ENCODE data around the gene JPH2.

The JPH2 gene

GRCh38 chr20:44222633-44223368 lies 35.8 kb upstream of the JPH2 start:
- Histone ChIP-seq H3K27ac (ENCODE audit: low read depth, low read length) (no peak overlapping the region), H3K9ac (ENCODE audit: low read length) (no peak overlapping the region), H3K36me3 (ENCODE audit: control insufficient read depth, insufficient read depth, low read length) (no peaks in the 10 kb centered on the region), H3K9me3 (ENCODE audit: control insufficient read depth, insufficient read depth, low read depth, low read length) (no peaks in the 10 kb centered on the region), H3K27me3 (ENCODE audit: control insufficient read depth, insufficient read depth, low read length) (no peaks in the 10 kb centered on the region), H3K4me3 (ENCODE audit: low read depth, low read length) (no peak overlapping the region), H3K4me1 (ENCODE audit: control insufficient read depth, insufficient read depth, low read length) (peaks cover 6% of the 10 kb centered on the region; the same call in 1 of the 2 replicates)

- Histone ChIP-seq H3K4me1 (ENCODE audit: control insufficient read depth, insufficient read depth, low read length) (peaks cover 6% of the 10 kb centered on the region; the same call in 1 of the 2 replicates), H3K27ac (ENCODE audit: low read depth, low read length) (no peak overlapping the region), H3K27me3 (ENCODE audit: control insufficient read depth, insufficient read depth, low read length) (no peaks in the 10 kb centered on the region), H3K36me3 (ENCODE audit: control insufficient read depth, insufficient read depth, low read length) (no peaks in the 10 kb centered on the region), H3K9me3 (ENCODE audit: control insufficient read depth, insufficient read depth, low read depth, low read length) (no peaks in the 10 kb centered on the region), H3K4me3 (ENCODE audit: low read depth, low read length) (no peak overlapping the region), H3K9ac (ENCODE audit: low read length) (no peak overlapping the region)
Measured at GRCh38 chr20:44222027-44222426, 35.0 kb upstream of the JPH2 start.

GRCh38 chr20:44221368-44221954 lies 34.5 kb upstream of the JPH2 start:
- Histone ChIP-seq H3K27ac (ENCODE audit: low read depth, low read length) (no peak overlapping the region), H3K9ac (ENCODE audit: low read length) (no peak overlapping the region), H3K9me3 (ENCODE audit: control insufficient read depth, insufficient read depth, low read depth, low read length) (no peaks in the 10 kb centered on the region), H3K4me3 (ENCODE audit: low read depth, low read length) (no peak overlapping the region), H3K27me3 (ENCODE audit: control insufficient read depth, insufficient read depth, low read length) (no peaks in the 10 kb centered on the region), H3K36me3 (ENCODE audit: control insufficient read depth, insufficient read depth, low read length) (no peaks in the 10 kb centered on the region), H3K4me1 (ENCODE audit: control insufficient read depth, insufficient read depth, low read length) (peaks cover 6% of the 10 kb centered on the region; the same call in 1 of the 2 replicates)

- no peaks in the 10 kb centered on the region for H3K36me3 ChIP-seq (ENCODE audit: control insufficient read depth, insufficient read depth, low read length)
- no peaks in the 10 kb centered on the region for H3K27me3 ChIP-seq (ENCODE audit: control insufficient read depth, insufficient read depth, low read length)
- H3K4me3 ChIP-seq (ENCODE audit: low read depth, low read length), result no peak overlapping the region
- peaks cover 6% of the 10 kb centered on the region; the same call in 1 of the 2 replicates for H3K4me1 ChIP-seq (ENCODE audit: control insufficient read depth, insufficient read depth, low read length)
- no peaks in the 10 kb centered on the region for H3K9me3 ChIP-seq (ENCODE audit: control insufficient read depth, insufficient read depth, low read depth, low read length)
- no peak overlapping the region for H3K27ac ChIP-seq (ENCODE audit: low read depth, low read length)
- H3K9ac ChIP-seq (ENCODE audit: low read length), result peak overlapping the region; percentile 32
Measured at GRCh38 chr20:44219791-44220190, 32.8 kb upstream of the JPH2 start.

- H3K36me3 ChIP-seq (ENCODE audit: control insufficient read depth, insufficient read depth, low read length), result no peaks in the 10 kb centered on the region
- H3K9ac ChIP-seq (ENCODE audit: low read length), result peak overlapping the region; percentile 32
- H3K27ac ChIP-seq (ENCODE audit: low read depth, low read length), result no peak overlapping the region
- no peaks in the 10 kb centered on the region for H3K27me3 ChIP-seq (ENCODE audit: control insufficient read depth, insufficient read depth, low read length)
- H3K4me3 ChIP-seq (ENCODE audit: low read depth, low read length), result no peak overlapping the region
- peaks cover 6% of the 10 kb centered on the region; the same call in 1 of the 2 replicates for H3K4me1 ChIP-seq (ENCODE audit: control insufficient read depth, insufficient read depth, low read length)
- H3K9me3 ChIP-seq (ENCODE audit: control insufficient read depth, insufficient read depth, low read depth, low read length), result no peaks in the 10 kb centered on the region
Measured at GRCh38 chr20:44219170-44219730, 32.3 kb upstream of the JPH2 start.

- no peak overlapping the region for H3K27ac ChIP-seq (ENCODE audit: low read depth, low read length)
- H3K36me3 ChIP-seq (ENCODE audit: control insufficient read depth, insufficient read depth, low read length), result no peaks in the 10 kb centered on the region
- no peaks in the 10 kb centered on the region for H3K27me3 ChIP-seq (ENCODE audit: control insufficient read depth, insufficient read depth, low read length)
- no peaks in the 10 kb centered on the region for H3K9me3 ChIP-seq (ENCODE audit: control insufficient read depth, insufficient read depth, low read depth, low read length)
- no peak overlapping the region for H3K4me3 ChIP-seq (ENCODE audit: low read depth, low read length)
- H3K4me1 ChIP-seq (ENCODE audit: control insufficient read depth, insufficient read depth, low read length), result peaks cover 6% of the 10 kb centered on the region; the same call in 1 of the 2 replicates
- no peak overlapping the region for H3K9ac ChIP-seq (ENCODE audit: low read length)
Measured at GRCh38 chr20:44218446-44218845, 31.5 kb upstream of the JPH2 start.

- peaks cover 6% of the 10 kb centered on the region; the same call in 1 of the 2 replicates for H3K4me1 ChIP-seq (ENCODE audit: control insufficient read depth, insufficient read depth, low read length)
- H3K4me3 ChIP-seq (ENCODE audit: low read depth, low read length), result no peak overlapping the region
- no peak overlapping the region for H3K27ac ChIP-seq (ENCODE audit: low read depth, low read length)
- H3K36me3 ChIP-seq (ENCODE audit: control insufficient read depth, insufficient read depth, low read length), result no peaks in the 10 kb centered on the region
- H3K9me3 ChIP-seq (ENCODE audit: control insufficient read depth, insufficient read depth, low read depth, low read length), result no peaks in the 10 kb centered on the region
- H3K27me3 ChIP-seq (ENCODE audit: control insufficient read depth, insufficient read depth, low read length), result no peaks in the 10 kb centered on the region
- no peak overlapping the region for H3K9ac ChIP-seq (ENCODE audit: low read length)
Measured at GRCh38 chr20:44217342-44218092, 30.5 kb upstream of the JPH2 start.

GRCh38 chr20:44215125-44215524 lies 28.1 kb upstream of the JPH2 start:
- Histone ChIP-seq H3K27ac (ENCODE audit: low read depth, low read length) (no peak overlapping the region), H3K4me3 (ENCODE audit: low read depth, low read length) (no peak overlapping the region), H3K27me3 (ENCODE audit: control insufficient read depth, insufficient read depth, low read length) (no peaks in the 10 kb centered on the region), H3K4me1 (ENCODE audit: control insufficient read depth, insufficient read depth, low read length) (peaks cover 12% of the 10 kb centered on the region), H3K36me3 (ENCODE audit: control insufficient read depth, insufficient read depth, low read length) (no peaks in the 10 kb centered on the region), H3K9me3 (ENCODE audit: control insufficient read depth, insufficient read depth, low read depth, low read length) (no peaks in the 10 kb centered on the region), H3K9ac (ENCODE audit: low read length) (no peak overlapping the region)

GRCh38 chr20:44212792-44213191 lies 25.8 kb upstream of the JPH2 start:
- Histone ChIP-seq H3K27me3 (ENCODE audit: control insufficient read depth, insufficient read depth, low read length) (no peaks in the 10 kb centered on the region), H3K36me3 (ENCODE audit: control insufficient read depth, insufficient read depth, low read length) (no peaks in the 10 kb centered on the region), H3K9ac (ENCODE audit: low read length) (no peak overlapping the region), H3K27ac (ENCODE audit: low read depth, low read length) (no peak overlapping the region), H3K4me3 (ENCODE audit: low read depth, low read length) (no peak overlapping the region), H3K9me3 (ENCODE audit: control insufficient read depth, insufficient read depth, low read depth, low read length) (no peaks in the 10 kb centered on the region), H3K4me1 (ENCODE audit: control insufficient read depth, insufficient read depth, low read length) (peaks cover 16% of the 10 kb centered on the region)

GRCh38 chr20:44211177-44212039 lies 24.4 kb upstream of the JPH2 start:
- H3K4me1 ChIP-seq (ENCODE audit: control insufficient read depth, insufficient read depth, low read length), result peaks cover 16% of the 10 kb centered on the region
- peak overlapping the region; percentile 79 for H3K4me3 ChIP-seq (ENCODE audit: low read depth, low read length)
- peak overlapping the region; percentile 81 for H3K9ac ChIP-seq (ENCODE audit: low read length)
- no peaks in the 10 kb centered on the region for H3K9me3 ChIP-seq (ENCODE audit: control insufficient read depth, insufficient read depth, low read depth, low read length)
- H3K27ac ChIP-seq (ENCODE audit: low read depth, low read length), result peak overlapping the region; percentile 74
- no peaks in the 10 kb centered on the region for H3K27me3 ChIP-seq (ENCODE audit: control insufficient read depth, insufficient read depth, low read length)
- H3K36me3 ChIP-seq (ENCODE audit: control insufficient read depth, insufficient read depth, low read length), result peaks cover 2% of the 10 kb centered on the region; the same call in 1 of the 2 replicates

Measured in HUES6 (cell line).